GM18870 (cell line): ENCODE results near the gene RGSL1.

Experiments used
- ATAC-seq: cut with Tn5 transposase; IDR thresholded peaks from one replicate; pipeline ENCODE4 v1.9.1; 2021; ENCODE audit warnings: moderate library complexity; ENCODE audit not compliant: unreplicated experiment

RGSL1 gene

GRCh38 chr1:182450087-182450486 is at the start of gene RGSL1:
RGSL1 (plus strand) TSS chr1:182450146; CDS start chr1:182450166, 20 bp downstream.
- no peak for ATAC-seq

DNA sequence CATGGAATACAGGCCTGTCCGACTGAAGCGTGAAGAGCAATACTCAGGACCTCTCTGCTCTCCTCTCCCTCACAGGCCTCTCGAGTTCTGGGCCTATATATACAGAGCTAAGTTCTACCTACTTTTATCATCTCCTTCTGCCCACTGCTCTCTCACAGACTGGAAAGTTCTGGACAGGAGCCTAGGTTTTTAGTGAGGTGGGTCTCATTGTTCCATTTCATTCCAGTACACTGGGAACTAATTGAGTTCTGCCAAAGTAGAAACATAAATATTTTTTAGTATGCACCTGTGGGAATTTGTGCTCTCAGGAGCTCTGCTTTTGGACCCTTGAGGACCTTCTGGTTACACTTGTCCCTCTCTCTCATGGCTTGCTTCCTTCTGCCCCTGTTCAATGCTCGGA is 49.4 kb upstream of the RGSL1 start, which contains the start of gene TEDDM1:
Gene TEDDM1 (minus strand): TSS at position 101 of the 400 bp plus-strand sequence. CDS start 182 bp downstream, outside the sequence.
- no peak for ATAC-seq

DNA sequence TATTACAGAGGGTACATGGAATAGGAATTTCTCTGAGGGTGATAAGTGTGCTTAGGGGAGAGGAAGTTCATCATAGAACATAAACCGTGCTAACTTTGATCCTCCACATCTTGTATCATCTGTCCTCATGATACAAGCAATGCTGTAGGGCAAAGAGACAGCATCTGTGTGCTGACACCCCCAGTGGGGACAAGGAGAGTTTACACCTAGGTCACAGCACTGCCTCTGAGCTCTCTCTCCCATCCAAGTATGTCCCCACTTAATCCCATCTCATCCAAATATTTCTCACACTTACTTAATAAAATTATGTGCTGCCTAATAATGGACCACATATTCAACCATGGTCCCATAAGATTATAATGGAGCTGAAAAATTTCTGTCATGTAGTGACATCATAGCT is 45.2 kb upstream of the RGSL1 start:
- no peak for ATAC-seq

DNA sequence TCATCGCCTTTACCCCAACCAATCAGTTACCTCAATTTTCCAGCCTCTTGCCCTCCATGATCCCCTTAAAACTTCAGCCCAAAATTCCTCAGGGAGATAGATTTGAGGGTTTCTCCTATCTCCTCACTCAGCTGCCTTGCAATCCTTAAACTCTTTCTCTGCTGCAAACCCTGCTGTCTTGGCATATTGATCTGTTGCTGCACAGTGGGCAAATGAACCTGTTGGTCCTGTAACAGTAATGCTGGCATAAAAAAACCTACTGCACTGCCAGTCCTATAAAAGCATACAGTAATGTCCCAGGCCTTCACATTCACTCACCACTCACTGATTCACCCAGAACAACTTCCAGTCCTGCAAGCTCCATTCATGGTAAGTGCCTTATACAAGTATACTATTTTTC is 44.4 kb upstream of the RGSL1 start:
- ATAC-seq: no peak

- ATAC-seq: no peak
These were observed 43.9 kb upstream of the RGSL1 start for GRCh38 chr1:182406012-182406411.

GRCh38 chr1:182407724-182408123 is 42.2 kb upstream of the RGSL1 start:
- no peak for ATAC-seq

DNA sequence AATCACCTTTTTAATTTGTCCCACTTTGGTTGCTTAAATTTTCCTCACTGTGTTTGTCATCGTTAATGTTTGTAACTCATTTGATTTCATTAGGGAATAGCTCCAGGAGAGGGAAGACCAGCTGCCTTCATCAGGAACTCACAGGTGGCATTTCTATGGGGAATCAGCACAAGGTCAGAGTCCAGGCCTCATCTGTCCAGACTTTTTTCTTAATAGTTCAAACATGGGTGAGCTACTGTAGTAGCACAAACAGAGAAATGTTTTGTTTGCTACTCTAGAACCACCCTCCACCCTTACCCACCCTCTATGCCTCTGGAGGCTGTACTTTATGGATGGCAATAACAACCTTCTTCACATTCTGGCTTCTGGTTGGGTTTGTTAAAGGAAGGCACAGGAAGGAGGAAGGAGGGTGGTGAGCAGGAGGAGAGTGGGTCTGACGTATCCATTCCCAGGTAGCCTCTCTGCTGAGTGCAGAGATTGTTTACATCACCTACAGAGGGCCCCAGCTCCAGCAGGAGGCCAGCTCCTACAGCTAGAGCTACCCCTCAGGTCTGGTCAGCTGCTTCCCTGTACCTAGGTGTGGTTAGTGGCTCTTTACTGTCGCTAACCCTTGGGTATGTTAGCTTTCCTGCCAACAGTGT is 41.4 kb upstream of the RGSL1 start:
- no peak for ATAC-seq

DNA sequence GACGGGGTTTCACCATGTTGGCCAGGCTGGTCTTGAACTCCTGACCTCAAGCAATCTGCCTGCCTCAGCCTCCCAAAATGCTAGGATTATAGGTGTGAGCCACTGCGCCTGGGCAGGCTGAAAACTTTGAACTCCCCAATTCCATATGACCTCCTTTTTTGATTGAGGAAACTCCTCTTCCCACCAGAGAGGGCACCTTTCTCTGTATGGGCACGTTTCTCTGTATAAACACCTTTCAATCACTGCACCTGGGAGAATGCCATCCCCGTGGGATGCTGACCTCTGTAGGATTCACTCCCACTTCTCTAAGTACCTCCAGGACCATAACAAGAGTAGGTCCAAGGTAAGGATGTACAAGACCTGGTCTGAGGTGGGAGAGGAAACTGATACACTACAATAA is 39.8 kb upstream of the RGSL1 start:
- no peak for ATAC-seq

DNA sequence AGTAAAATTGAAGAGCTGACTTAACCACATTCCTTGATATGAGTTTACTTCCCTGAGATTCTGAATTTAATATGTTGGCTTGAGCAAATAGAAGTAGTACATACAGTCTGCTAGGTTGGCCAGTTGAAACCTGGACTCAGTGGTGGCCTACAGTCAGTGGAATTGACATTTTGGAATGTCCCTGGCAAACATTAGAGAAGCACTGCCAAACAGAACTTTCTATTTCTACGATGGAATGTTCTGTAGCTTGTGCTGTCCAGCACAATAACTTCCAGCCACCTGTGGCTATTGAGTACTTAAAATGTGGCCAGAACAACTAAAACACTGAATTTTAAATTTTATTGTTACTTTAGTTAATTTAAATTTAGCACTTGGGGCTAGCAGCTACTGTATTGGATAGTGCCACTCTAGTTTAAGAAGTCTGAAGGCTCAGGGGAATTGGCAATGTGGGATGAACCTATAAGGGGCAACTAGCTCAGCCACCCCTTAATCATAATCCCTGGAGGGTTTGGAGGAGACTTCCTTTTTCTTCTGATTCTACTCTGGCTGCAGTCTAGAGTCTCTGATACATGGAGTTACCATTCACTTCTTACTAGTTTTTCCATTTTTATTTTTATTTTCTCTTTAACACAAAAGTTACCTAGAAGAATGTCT is 39.2 kb upstream of the RGSL1 start:
- ATAC-seq: no peak

DNA sequence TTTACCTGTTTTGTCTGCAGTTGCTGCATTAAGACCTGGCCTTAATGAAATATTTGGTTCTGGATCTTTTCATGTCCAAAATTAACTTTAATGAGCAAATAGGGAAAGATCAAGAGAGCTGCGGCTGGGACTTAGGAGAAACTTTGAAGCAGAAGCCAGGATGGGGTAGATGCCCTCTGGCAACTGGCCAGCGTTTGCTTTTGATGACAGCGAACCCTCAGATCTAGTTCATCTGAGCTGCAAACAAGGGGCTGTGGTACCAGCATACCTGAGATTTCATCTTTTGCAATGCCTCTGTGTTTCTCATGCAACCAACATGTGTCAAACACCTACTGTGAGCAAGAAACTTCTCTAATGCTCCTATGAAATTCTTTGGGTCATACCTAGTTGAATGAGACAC is 36.5 kb upstream of the RGSL1 start:
- ATAC-seq: no peak

DNA sequence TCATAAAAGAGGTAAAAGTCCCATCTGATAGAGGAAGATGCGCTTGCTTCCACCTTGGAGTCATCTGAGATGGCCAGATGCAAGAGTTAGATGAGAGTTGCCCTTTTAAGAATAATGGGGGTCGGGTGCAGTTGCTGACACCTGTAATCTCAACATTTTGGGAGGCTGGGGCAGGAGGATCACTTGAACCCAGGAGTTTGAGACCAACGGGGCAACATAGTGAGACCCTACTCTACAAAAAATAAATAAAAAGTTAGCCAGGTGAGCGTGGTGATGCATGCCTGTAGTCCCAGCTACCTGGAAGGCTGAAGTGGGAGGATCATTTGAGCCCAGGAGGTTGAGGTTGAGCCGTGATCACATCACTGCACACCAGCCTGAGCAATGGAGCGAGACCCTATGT is 36.0 kb upstream of the RGSL1 start:
- no peak for ATAC-seq

- ATAC-seq: no peak
These were observed 34.2 kb upstream of the RGSL1 start for GRCh38 chr1:182415789-182416188.

- ATAC-seq: peak; percentile 74
These were observed 23.2 kb upstream of the RGSL1 start for GRCh38 chr1:182426442-182427430.

- ATAC-seq: no peak
These were observed 21.9 kb upstream of the RGSL1 start for GRCh38 chr1:182428043-182428442.

GRCh38 chr1:182430263-182431068 is 19.5 kb upstream of the RGSL1 start:
- no peak for ATAC-seq

GRCh38 chr1:182431278-182431677 is 18.7 kb upstream of the RGSL1 start:
- ATAC-seq: no peak

DNA sequence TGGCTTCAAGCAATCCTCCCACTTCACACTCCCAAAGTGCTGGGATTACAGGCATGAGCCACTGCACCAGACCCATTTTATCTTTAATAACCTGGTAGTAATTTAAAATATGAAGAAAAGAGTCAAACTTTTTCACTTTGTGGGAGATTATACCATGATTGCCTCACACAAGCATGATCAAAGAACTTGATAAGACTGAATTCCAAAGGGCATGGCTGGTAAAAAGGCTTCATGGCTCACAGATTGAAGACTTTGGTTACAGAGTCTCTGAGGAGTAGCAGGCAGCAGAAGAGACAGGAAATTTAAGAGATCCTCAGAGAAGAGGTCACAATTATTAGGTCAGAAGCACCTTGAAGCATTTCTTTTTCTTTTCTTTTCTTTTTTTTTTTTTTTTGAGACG is 16.4 kb upstream of the RGSL1 start:
- ATAC-seq: no peak

DNA sequence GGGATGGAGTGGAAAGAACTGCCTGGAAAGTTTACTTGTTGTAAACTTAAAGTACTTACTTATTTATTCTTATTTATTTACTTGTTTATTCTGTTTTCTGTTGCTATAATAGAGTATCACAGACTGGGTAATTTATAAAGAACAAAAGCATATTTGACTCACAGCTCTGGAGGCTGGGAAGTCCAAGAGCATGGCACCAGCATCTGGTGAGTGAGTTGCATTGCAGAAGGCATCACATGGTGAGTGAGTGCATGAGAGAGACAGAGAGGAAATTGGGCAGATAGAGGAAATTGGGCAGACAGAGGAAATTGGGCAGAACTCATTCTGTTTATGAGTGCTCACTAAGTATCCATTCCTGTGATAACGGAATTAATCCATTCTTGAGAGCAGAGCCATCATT is 11.6 kb upstream of the RGSL1 start:
- ATAC-seq: no peak

DNA sequence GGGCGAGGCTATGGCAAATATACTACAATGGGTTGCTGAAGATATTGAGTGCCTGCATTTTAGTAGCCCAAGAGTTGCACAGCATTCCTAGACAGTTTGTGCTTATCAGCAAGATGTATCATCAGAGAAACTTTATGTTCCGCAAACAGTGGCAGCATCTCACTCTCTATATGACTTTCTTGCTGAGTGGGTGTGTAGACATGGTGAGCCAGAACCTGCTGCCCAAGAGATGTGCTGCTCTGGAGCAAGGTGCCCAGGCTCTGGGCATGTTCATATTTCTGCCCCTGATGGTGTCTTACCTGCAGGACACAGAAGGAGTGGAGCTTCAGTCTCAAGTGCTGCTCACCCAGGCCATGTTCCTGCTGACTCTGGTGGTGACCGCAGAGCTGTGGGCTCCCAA is 8.2 kb upstream of the RGSL1 start:
- no peak for ATAC-seq

- ATAC-seq: no peak
These were observed 7.6 kb upstream of the RGSL1 start for GRCh38 chr1:182442333-182442732.

GRCh38 chr1:182444497-182444896 is 5.4 kb upstream of the RGSL1 start:
- ATAC-seq: no peak
